ENCODE results near the gene ARMC9.

The ARMC9 gene

GRCh38 chr2:231385429-231385828 is 187.0 kb downstream of the ARMC9 start:
- DNase-seq (ENCODE audit: low read depth) = no peak

DNA sequence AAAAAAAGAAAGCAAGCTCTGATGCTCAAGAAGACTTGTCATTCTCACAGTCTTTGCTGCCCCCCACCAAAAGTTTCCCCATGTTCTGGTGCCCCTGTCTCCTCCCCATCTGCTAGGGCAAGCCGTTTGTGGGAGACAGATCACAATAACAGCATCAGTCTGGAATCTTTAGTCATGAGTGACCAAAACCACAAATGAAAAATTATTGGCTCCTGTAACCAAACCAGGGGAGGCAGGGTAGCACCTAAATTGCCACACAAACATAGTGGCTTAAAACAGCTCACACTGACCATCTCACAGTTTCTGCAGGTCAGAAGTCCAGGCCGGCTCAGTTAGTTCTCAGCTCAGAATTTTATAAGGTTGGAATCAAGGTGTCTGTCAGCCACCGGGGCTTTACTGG is 188.0 kb downstream of the ARMC9 start:
- DNase-seq (ENCODE audit: low read depth) = no peak

GRCh38 chr2:231387904-231388724 is 189.7 kb downstream of the ARMC9 start:
- DNase-seq (ENCODE audit: low read depth) = no peak

DNA sequence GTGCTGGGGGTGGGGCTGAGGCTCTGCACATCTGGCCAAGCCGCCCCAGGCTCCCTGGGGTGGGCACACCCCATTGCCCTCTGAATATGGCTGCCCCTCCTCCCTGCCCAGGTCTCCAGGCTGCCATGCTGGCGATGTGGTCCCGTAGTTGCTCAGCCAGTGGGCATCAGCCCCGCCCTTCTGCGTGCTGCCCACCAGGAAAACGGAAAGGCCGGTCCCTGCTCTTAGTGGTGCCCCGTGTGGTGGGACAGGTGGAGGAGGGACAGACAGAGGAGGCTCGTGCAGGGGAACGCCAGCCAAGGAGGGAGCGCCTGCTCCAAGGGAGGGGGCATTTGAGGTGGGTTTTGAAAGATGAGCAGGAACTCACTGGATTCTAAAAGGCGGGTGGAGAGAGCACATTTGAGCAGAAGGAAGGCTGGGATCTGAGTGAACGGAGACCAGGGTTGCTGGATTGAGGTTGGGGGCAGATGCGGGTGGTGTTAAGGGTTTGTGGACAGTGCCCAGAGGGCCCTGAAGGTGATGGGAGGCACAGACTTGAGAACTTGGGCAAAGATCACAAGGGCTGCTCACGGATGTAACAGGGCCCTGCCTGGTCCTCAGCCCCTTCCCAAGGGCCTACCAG is 190.4 kb downstream of the ARMC9 start:
- no peak for DNase-seq (ENCODE audit: low read depth)

GRCh38 chr2:231390667-231391066 is 192.2 kb downstream of the ARMC9 start:
- DNase-seq (ENCODE audit: low read depth) = no peak

DNA sequence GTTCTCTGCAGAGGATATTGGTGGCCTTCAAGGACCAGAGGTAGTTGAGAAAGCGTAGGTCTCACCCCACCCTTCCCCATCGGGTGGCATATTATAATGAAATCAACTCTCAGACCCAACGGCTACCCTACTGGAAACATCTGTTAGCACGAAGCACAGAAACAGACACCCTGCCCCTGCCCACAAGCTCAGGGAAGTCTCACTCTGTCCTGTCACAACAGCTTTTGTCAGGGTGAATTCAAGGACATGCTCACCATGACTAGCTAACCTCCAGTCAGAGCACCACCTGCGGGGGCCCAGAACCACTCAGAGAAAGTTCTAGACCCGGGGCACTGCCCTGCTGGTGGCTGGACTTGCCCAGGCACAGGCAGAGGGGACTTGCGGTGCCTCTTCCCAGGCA is 193.6 kb downstream of the ARMC9 start:
- no peak for DNase-seq (ENCODE audit: low read depth)

DNA sequence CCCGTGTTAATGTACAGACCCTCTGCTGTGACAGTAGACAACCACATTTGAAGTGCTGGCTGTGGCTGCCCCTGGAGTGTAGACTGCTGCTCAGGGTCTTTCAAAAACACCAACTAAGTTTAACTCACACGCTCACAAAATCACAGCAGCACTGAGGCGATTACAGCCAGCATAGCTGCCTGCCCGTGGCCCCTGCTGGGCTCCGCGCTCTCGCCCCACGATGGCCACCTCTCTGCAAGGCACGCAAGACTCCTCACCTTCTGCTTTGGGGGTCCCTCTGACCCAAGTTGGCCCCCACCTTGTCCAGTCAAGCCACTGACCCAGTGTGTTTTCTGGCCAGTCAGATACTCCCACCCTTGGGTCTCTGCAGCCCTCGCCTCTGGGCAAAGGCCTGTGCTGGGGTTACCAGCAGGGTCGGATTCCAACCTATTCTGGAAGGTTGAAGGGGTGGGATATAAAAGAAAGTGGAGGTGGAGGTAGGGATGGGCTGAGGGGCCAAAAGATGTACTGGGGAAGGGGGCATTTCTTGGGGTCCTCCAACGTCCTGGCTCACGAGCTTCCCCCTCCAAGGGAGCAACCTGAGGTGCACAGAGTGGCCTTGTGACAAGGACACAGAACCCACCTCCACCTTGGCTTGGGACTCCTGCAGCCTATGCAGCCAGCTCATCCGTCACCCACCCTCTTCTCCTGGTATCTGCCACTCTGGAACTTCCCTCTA is 194.2 kb downstream of the ARMC9 start:
- no peak for DNase-seq (ENCODE audit: low read depth)

- no peak for DNase-seq (ENCODE audit: low read depth)
Observed at GRCh38 chr2:231393149-231394131, 195.0 kb downstream of the ARMC9 start.

DNA sequence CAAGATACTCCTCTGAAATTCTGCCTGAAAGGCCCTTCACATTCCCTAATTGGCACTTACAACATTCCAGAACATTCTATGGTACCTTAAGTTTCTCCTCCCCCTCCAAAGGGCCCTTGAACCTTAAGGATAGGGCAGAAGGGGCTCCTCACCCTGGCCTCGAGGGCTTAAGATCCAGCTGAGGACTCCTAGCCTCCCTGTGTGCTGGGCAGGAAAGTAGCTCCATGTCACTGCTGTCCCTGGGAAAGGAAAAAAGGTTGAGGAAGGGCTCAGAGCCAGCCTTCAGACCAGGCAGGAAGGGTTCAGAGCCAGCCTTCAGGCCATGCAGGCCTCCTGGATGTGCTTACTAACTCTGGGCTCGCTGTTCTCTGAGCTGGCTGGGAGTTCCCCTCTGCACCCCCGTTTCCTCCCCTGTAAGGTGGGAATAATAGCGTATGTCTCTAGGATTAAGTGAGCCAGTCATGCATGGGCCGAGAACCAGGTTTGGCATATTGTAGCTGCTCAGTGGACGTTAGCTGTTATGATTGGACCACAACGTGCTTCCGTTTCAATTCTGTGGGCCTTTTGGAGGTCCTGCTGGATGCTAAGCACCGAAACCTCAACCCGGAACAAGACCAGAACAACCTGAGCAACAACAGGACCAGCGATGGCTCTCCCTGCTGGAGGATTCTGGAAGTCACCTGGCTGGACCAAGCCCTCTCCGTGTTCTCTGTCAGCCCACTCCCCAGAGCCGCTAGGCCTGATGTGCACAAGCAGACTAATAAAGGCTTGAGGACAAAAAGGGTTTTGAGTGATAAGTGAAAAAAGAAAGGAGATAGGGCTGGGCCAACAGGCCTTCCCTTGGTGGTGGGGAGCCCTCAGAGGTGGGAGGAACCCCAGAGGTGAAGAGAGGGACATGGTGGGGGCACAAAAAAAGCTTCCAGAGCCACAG is 196.0 kb downstream of the ARMC9 start:
- no peak for DNase-seq (ENCODE audit: low read depth)

- no peak for DNase-seq (ENCODE audit: low read depth)
Observed at GRCh38 chr2:231395188-231396057, 197.0 kb downstream of the ARMC9 start, which contains the start of gene B3GNT7. Gene B3GNT7, plus strand, starts transcription at chr2:231395710. Its CDS starts 94 bp downstream, at chr2:231395804.

- DNase-seq (ENCODE audit: low read depth) = no peak
Observed at GRCh38 chr2:231396058-231396821, 197.8 kb downstream of the ARMC9 start.

DNA sequence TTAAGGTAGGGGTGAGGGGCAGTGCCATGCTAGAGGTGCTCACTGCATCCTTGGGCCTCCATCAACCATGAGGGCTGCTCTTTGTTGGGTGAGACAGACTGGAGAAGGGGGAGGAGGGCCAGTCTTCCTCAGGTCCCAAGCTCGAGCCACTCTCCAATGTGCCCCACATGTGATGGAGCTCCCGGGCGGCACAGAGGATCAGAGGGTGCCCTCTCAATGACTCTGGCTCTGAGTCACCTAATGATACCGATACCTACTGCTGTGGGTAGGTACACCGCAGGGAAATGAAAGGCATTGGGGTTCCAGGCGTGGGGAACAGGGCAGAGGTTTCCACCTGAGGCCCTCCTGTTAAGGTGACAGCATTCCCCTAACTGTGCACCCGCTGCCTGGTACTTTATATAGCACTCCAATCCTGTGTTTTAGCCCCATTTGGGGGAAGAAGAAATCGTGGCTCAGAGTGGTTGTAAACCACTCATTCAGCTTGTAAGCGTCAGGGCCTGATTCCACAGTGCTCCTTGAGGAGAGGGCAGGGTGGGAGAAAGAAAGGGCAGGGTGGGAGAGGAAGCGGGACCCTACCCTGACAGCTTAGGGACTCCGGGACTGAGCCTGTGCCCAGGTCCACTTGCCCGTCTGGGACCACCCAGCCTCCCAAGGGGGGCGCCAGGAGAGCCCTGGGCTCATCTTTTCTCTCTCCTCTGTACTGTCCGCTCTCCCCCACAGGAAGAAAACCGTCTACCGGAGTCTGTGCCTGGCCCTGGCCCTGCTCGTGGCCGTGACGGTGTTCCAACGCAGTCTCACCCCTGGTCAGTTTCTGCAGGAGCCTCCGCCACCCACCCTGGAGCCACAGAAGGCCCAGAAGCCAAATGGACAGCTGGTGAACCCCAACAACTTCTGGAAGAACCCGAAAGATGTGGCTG is 198.8 kb downstream of the ARMC9 start:
- DNase-seq (ENCODE audit: low read depth) = no peak

GRCh38 chr2:231397928-231398294 is 199.5 kb downstream of the ARMC9 start:
- no peak for DNase-seq (ENCODE audit: low read depth)

DNA sequence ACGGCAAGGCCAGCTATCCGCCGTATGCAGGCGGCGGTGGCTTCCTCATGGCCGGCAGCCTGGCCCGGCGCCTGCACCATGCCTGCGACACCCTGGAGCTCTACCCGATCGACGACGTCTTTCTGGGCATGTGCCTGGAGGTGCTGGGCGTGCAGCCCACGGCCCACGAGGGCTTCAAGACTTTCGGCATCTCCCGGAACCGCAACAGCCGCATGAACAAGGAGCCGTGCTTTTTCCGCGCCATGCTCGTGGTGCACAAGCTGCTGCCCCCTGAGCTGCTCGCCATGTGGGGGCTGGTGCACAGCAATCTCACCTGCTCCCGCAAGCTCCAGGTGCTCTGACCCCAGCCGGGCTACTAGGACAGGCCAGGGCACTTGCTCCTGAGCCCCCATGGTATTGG is 200.2 kb downstream of the ARMC9 start:
- DNase-seq (ENCODE audit: low read depth) = no peak

- DNase-seq (ENCODE audit: low read depth) = no peak
Observed at GRCh38 chr2:231399046-231399852, 200.8 kb downstream of the ARMC9 start.

DNA sequence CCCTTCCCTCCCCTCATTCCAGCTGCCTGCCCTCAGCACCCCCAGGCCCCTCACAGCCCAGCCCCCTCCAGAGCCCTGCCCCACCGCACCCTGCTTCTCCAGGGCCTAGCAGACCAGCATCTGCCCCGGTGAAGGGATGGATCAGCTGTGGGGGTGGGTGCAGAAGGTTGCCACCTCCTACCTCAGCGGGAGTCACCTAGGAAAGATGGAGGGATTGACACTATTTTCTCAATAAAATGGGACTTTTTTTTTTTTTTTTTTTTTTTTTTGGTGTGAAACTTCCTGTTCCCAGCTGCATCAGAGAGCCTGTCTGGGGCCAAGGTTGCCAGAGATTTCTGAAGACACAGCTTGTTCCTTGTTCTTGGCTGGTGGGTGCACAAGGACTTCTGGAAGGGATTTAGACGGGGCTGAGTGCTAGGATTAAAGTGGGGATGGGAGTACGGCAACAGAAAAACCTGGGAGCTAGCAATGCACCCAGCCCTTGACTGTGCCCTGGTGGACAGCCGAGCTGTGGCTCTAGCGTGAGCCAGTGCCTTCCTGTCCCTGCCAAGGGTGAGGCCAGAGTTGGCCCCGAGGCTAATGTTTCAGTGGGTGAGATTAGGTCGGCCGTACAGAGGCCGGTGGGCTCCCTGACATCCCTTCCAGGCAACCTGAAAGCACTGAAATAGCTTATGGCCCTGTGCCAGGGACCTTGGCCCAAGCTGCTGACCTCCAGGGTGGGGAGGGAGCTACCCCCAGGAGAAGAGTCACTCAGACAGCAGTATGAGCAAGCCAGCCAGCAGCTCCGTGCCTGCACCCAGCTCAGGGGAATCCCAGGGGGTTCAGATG is 201.6 kb downstream of the ARMC9 start:
- DNase-seq (ENCODE audit: low read depth) = no peak

All from stimulated activated CD8-positive, alpha-beta memory T cell treated with anti-CD3 and anti-CD28 coated beads, Interleukin-15, amount 100 ng/mL, for 1 hour (primary cell).